GM18517 (cell line): Measurements from ENCODE around the gene ZSWIM1.

ENCODE experiments used
- ATAC-seq: cut with Tn5 transposase; IDR thresholded peaks from one replicate; pipeline ENCODE4 v1.9.1; 2021; ENCODE audit warnings: mild to moderate bottlenecking, moderate library complexity; ENCODE audit not compliant: unreplicated experiment

The ZSWIM1 gene

DNA sequence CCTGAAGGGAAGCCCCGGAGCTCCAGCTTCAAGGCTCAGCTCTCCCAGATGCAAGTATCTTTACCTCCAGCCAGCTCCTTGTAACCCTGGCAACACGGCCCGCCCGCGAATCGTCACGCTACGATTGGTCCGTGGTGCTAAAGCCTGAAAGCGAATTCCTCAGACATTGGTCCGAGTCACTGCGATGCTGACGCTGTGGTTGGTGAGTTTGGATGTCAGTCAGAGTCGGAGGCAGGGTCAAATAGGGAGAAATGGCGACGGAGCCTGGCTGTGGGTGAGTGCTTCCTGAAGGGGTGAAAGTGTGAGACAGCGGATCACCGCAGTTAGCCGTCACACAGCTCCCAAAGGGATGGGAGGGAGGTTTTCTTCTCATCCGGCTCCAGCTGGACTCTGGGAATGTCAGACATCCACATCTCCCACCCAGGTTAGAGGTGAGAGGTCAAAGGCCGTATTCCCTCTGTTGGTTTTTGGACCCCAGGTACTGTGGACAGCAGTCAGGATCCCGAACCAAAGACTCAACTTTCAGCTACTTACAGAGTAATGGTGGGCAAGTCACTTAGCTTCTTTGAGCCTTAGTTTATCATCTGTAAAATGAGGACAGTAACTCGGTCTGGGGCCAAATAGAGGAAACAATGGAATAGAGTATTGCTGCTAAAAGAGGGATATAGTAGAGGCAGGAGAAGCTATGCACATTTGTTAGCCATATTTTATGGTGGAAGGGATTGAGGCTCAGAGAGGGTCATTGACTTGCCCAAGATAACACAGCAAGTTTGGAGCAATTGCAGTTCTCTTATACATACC is at the start of gene ZSWIM1:
TSS of gene ZSWIM1 (plus strand) at position 240 of the 801 bp plus-strand sequence. CDS start 1,366 bp downstream, outside the sequence.
- ATAC-seq = peak; percentile 98

DNA sequence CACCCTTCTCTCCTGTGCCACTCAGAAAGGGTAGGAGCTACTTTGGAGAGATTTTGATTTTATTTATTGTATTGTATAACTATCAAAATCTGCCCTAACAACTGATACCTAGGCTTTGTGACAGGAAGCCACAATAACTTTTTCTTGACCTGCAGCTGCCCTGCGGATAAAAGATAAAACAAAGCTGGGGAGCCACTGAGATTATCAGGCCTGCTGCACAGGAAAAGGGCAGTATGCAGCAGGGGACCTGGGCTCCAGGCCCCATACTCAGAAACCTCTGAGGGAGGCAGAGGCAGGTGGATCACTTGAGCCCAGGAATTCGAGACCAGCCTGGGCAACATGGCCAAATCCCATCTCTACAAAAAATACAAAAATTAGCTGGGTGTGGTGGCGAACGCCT is 48.4 kb upstream of the ZSWIM1 start:
- no peak for ATAC-seq

DNA sequence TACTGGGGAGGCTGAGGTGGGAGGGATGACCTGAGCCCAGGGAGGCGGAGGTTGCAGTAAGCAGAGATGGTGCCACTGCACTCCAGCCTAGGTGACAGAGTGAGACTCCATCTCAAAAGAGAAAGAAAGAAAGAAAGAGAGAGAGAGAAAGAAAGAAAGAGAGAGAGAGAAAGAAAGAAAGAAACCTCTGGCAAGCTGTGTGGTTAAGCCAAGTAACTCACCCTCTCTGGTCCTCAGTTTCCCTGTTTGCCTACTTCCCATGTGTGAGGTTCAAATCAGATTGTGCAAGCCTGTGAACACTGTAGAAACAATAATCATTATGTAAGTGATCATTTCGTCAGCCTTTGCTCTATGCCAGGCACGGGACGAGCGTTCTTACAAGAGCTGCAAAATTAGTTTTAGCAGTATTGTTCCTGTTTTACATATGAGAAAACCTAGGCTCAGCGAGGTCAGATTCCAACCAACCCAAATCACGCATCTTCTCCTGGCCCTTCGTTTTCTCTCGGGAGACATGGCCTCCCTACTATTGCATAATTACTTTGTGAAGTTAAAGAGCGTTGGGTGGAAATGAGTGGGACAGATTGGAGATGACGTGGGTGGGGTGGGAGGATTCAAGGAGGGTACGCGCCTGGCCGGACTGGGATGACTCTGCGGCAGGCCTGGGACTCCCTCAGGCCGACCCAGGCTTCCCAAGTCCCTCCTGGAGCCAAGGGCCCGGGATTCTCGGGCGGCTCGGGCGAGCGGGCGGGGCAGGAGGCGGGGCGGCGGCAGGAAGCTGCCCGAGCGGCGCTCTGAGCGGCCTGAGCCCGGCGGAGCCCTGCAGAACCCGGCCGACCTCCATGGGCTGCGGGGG is 47.8 kb upstream of the ZSWIM1 start, which contains the start of gene SNX21:
TSS of gene SNX21 (plus strand) at position 770 of the 853 bp plus-strand sequence. CDS start 121 bp downstream, outside the sequence.
- ATAC-seq = no peak

DNA sequence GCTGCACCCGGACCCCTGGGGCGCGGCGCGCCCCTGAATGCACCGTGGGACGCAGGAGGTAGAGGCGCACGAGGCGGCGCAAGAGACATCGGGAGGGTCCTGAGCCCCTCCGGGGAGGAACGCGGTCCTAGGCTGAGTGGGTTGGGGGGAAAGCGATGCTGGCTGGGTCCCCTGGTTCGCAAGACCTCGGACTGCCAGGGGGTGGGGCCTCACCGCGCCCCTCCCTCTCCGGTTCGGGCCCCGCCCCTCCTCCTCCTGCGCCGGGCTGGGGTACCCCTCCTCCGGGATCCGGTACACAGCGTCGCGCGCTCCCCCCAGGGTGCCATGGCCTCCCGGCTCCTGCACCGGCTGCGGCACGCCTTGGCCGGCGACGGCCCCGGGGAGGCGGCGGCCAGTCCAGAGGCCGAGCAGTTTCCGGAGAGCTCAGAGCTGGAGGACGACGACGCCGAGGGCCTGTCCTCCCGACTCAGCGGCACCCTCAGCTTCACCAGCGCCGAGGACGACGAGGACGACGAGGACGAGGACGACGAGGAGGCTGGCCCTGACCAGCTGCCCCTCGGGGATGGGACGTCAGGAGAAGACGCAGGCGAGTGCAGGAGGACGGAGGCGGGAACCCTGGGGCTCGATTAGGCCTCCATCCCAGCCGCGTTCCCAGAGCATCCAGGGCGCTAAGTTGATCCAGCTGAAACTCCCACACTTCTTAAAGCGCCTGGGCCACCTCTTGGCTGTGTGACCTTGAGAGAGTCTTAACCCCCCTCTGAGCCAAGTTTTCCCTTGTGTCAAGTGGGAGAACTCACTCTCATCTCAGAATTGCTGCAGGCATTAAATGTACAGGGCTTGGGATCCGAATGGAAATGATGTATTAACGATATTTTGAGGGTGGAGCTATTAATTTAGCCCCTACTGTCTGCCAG is 46.9 kb upstream of the ZSWIM1 start:
- ATAC-seq = no peak

DNA sequence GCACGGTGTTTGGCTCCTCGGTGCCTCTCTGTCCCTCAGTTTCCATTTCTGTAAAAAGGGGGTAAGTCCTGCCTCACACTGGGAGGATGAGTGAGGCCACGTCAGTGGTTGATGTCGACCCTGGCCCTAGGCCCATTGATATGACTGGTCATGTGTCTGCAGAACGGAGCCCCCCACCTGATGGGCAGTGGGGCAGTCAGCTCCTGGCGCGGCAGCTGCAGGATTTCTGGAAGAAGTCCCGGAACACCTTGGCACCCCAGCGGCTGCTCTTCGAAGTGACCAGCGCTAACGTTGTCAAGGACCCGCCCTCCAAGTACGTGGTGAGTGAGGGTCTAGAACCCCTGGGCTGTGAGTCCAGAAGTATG is 46.2 kb upstream of the ZSWIM1 start:
- ATAC-seq = no peak

DNA sequence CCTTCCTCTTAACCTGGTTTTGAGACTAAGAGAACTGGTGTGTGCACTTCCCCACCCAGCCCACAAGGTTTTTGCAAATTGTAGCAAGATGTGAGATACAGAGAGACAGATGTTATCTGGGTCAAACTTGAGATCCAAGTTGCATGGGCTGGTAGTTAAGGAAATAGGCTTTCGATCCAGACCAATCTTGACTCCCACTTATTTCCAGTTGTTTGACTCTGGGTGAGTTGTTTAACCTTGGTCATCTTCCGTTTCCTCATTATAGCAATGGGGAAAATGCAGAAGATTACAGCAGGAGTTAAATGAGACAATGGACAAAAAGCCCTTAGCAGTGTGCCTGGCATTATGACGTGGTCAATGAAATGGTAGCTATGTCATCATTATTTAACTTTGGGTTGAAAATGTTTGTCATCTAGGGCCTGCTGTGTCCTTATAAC is 45.7 kb upstream of the ZSWIM1 start:
- no peak for ATAC-seq

DNA sequence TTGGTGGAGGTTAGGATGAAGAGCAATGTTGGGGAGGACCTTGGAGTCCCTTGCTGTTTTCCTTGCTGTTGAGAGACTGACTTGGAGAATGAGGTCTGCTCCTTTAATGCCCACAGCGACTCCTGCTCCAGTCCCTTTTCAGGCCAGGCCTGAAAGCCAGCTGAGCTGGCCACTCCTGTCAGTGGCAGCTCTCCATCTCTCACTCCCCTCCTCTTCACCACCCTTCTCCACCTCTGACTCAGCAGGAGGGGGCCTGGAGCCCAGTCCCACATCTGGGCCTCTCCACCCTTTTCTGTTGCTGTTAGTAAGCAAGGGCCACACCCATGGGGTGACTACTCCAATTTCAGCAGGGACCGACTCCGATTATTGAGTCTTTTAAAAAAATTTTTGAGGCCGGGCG is 45.2 kb upstream of the ZSWIM1 start:
- ATAC-seq = no peak

DNA sequence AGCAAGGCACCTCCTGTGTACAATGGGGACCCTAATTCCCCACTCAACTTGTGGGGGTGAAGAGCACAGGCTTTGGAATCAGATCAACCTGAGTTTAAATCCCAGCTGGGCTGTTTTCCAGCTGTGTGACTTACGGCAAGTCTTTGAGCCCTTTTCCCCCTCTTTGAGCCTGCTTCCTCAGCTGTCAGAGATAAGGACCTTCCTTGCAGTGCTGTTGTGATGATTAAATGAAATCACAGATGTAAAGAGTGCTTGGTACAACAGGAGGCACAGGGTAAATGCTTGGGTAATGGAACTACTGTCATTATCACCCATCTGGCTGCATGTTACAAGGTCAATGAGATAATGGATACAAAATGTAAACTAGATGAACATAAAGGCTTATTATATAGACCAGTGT is 44.2 kb upstream of the ZSWIM1 start:
- no peak for ATAC-seq

DNA sequence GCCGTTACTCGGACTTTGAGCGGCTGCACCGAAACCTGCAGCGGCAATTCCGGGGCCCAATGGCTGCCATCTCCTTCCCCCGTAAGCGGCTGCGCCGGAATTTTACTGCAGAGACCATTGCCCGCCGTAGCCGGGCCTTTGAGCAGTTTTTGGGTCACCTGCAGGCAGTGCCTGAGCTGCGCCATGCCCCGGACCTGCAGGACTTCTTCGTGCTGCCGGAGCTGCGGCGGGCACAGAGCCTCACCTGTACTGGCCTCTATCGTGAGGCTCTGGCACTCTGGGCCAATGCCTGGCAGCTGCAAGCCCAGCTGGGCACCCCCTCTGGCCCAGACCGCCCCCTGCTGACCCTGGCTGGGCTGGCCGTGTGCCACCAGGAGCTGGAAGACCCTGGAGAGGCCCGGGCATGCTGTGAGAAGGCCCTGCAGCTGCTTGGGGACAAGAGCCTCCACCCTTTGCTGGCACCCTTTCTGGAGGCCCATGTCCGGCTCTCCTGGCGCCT is 40.3 kb upstream of the ZSWIM1 start:
- no peak for ATAC-seq

DNA sequence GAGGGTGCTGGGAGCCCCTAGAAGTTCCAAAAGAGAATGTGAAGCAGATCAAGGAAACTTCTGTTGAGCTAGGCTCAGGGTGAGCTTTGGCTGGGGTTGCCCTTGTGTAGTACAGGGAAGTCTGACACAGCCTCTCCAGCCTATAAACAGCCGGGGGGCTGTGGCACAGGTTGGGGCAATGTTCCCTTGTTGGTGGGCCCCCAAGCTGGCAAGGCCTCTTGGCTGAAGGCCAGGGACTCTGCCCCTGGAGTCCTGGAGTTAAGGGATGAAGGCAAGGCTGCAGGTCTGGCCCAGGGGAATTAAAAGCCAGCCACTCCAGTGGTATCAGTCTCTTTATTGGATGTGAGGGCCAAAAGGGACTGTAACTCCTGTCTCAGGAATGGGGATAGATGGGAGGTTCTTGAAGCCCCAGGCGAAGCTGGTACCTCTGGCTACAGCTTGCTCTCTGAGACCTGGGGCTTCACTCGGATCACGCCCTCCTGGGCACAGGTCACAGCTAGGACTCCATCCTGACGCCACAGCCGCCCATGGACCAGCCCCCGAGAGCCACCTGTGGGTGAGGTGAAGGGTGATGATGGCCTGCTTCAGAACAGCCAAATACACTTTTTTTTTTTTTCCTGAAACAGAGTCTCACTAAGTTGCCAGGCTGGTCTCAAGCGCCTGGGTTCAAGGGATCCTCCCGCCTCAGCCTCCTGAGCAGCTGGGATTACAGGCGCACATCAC is 39.5 kb upstream of the ZSWIM1 start:
- ATAC-seq = no peak

DNA sequence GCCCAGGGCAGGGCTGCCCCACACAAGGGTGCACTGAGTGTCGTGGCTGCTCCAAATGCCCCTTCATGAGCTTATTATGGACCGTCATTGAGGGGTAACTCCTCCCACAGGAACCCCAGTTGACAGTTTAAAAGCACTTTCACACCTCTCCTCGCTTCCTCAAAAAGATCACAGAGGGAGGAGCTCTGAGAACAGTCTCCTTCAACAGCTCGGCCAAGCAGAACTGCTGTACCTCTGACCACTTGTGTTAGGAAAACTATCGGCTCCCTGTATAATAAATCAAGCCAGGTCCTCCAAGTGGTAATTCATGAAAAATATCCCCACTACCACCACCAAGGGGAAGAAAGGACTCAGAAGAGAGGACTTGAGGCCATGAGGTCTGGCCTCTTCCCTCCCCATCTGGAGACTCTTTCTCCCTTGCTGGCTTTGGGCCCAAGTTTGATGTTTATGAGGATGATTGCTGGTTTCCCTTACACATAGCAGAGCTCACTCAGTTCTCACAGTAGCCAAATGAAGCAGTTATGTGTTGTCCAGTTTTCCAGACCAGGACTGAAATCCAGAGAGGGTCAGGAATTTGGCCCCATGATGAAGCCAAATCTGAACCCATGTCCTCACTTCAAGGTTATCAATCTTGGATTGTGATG is 38.7 kb upstream of the ZSWIM1 start:
- no peak for ATAC-seq

DNA sequence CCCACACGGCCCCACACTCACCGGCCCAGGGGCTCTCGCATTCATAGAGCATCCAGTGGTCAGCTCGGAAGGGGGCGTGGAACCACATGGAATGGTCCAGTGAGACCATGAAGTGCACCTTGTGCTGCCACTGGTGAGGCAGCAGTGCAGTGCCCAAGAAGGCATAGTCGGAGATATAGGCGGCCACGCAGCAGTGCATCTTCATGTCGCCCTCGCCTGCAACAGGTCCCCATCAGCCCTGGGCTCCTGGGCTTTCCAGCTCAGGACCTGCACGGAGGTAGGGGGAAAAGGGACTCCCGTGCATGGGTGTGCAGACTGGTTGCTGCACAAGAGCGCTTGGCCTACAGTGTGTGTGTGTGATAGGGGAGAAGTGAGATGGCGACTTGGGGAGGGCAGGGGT is 37.5 kb upstream of the ZSWIM1 start:
- no peak for ATAC-seq

DNA sequence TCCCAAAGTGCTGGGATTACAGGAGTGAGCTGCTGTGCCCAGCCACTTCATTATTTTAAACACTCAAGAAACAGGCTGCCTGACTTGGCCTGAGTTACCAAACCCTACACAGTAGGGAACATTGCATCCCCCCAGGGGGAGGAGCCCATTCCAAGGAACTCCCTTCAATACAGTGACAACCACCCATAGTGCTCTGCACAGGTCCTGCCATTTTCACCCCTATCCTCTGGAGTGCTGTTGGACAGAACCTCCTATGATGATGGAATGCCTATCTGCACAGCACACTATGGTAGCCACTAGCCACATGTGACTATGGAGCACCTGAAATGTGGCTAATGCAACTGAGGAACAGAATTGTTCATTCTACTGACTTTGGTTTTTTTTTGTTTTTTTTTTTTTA is 35.6 kb upstream of the ZSWIM1 start:
- no peak for ATAC-seq

DNA sequence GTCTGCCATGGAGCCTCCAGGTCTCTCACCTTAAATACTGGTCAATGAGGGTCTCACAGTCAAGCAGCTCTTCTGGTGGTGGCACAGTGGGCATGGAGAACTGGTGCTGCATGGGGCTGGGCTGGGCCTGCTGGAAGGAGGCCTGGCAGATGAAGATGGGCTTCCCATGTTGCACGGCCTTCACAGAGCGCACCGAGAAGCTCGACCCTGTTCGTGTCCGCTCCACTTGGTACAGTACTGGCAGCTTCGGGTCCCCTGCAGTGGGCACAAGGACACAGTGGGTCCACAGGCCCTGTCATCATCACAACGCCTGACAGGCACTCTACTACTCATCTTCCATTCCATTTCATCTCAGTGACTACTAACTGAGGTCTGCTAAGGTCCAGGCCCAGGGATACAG is 32.6 kb upstream of the ZSWIM1 start:
- ATAC-seq = no peak

DNA sequence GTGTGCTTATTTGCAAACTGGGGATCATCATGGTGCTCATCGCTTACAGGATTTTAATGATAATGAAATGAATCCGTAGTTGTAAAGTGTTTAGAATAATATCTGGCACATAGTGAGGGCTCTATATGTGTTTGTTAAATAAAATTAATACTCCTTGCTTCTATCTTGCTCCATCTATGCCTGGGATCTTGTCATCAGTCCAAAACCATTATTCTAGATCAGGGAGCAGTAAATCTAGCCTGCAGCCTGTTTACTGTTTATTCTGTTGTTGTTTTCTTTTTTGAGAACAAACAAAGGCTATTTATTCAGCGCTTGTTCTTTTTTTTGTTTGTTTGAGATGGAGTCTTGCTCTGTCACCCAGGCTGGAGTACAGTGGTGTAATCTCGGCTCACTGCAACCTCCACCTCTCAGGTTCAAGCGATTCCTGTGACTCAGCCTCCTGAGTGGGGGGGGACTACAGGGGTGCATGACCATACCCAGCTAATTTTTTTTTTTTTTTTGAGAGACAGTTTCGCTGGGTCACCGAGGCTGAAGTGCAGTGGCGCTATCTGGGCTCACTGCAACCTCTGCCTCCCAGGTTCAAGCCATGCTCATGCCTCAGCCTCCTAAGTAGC is 32.0 kb upstream of the ZSWIM1 start:
- ATAC-seq = no peak

DNA sequence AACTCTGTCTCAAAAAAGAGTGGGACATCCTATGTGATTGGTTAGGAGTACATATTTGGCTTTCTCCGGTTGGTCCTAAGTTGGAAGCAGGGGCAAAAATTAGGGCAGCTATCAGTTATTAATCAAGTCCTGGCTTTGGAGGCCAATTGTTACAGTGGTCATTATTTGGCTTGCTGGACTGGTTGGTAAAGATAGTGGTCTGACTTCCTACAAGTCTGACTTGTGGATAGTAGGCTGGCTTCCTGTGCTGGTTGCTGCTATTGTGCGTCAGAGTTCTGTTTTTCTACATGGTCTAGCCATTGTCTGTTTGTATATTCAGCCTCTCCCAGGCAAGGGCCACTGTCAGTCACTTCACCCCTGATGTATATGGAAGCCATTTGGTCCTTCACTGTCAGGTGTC is 30.8 kb upstream of the ZSWIM1 start:
- ATAC-seq = no peak

DNA sequence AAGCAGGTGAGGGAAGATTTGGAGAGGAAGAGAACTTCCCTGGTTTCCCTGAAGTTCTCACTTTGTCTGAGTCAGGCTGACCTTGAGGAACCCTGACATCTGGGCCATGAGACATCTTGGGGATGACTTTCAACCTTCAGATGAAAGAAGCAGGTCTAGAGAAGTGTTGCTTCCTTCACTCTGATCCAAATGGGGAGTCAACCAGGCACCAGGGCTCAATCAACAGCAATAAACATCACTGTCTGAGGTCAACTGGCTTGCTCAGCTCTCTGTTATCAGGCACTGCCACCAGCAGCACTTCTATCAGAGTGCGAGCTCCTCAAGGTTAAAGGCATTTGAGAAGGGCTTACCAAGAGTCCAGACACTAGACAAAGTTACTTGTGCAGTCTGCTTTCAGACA is 30.1 kb upstream of the ZSWIM1 start:
- no peak for ATAC-seq

DNA sequence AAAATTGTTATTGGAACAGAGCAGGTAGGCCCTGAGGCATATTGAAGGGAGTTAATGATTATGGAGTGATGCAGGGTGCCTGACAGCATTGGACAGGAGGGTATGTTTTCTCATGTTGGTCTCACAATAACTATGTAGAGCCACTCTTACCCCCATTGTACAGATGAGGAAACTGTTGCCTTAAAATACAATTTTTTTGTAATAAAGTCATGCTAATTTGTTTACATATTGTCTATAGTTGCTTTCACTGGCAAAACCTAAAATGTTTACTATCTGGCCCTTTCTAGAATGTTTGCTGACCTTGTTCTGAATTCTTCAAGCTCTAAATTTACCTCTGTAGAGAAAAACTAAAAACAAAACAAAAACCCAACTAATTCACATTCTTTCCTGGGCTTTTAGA is 29.5 kb upstream of the ZSWIM1 start:
- no peak for ATAC-seq

DNA sequence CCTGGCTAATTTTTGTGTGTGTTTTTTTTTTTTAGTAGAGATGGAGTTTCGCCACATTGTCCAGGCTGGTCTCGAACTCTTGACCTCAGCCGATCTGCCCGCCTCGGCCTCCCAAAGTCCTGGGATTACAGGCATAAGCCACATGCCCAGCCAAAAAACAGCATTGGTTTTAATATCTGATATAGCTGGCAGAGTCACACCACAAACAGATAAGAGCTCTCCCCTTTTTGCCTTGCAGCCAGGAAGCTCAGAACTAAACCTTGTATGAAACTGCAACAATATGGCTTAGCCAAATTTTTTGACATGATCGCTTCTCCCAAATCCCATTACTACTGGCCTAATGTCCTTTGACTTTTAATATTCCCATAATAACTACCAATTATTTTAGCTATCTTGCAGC is 28.7 kb upstream of the ZSWIM1 start:
- no peak for ATAC-seq
